ENCODE data around the gene TENM3.

DNA sequence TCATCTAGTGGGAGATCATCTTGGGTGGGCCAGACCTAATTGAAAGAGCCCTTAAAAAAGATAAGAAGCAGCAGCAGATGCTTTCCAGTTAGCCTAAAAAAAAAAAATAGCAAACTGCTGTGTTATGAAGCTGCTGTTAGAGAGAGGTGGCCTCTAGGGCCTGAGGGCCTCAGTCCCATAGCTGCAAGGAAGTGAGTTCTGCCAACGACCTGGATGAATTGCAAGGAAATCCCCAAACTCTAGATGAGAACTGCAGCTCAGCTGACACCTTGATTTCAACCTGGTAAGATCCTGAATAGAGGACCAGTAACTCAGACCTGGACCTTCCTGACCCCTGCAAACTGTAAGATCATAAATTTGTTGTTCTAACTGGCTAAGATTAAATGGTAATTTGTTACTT lies 275.2 kb downstream of the TENM3 start:
- TF ChIP-seq, protein P1, sequence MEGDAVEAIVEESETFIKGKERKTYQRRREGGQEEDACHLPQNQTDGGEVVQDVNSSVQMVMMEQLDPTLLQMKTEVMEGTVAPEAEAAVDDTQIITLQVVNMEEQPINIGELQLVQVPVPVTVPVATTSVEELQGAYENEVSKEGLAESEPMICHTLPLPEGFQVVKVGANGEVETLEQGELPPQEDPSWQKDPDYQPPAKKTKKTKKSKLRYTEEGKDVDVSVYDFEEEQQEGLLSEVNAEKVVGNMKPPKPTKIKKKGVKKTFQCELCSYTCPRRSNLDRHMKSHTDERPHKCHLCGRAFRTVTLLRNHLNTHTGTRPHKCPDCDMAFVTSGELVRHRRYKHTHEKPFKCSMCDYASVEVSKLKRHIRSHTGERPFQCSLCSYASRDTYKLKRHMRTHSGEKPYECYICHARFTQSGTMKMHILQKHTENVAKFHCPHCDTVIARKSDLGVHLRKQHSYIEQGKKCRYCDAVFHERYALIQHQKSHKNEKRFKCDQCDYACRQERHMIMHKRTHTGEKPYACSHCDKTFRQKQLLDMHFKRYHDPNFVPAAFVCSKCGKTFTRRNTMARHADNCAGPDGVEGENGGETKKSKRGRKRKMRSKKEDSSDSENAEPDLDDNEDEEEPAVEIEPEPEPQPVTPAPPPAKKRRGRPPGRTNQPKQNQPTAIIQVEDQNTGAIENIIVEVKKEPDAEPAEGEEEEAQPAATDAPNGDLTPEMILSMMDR (IDR thresholded peaks at IDR 0.05) = no peak
- TF ChIP-seq EP300 (IDR thresholded peaks at IDR 0.05; ENCODE audit: low read depth) (no peak), POLR2A (IDR thresholded peaks at IDR 0.05) (no peak), POLR2AphosphoS5 (IDR thresholded peaks at IDR 0.05) (no peak)
